HG03565 (cell line): ENCODE results near the gene ABHD13.

ENCODE experiments used
- ATAC-seq: cut with Tn5 transposase; IDR thresholded peaks from one replicate; pipeline ENCODE4 v1.9.1; 2021; ENCODE audit warnings: mild to moderate bottlenecking, moderate library complexity; ENCODE audit not compliant: unreplicated experiment

Gene ABHD13

GRCh38 chr13:108281901-108282300 is 63.7 kb downstream of the ABHD13 start:
- ATAC-seq: no peak

GRCh38 chr13:108283110-108283509 is 64.9 kb downstream of the ABHD13 start:
- no peak for ATAC-seq
